RPMI7951 (cell line): ENCODE measurements around the gene AFF1. TPM values are rescaled to one million over a fixed set of nuclear protein-coding genes. Genes with fewer than 3 reads are reported as not detected.

ENCODE experiments used
- DNase-seq: peaks from one replicate; pipeline ENCODE4 v3.0.0-alpha.2; 2012; ENCODE audit warnings: low read depth
- total RNA-seq: library from RNA; depleted of rRNA; stranded (reverse); fragments of >200 nt; shearing (Covaris generic); gene quantifications from 2 replicates; pipeline ENCODE4 v1.2.3, GENCODE V29; 2014; rRNA removed

Gene AFF1
- 8.9 and 9.5 TPM in 2 replicates for total RNA-seq

- DNase-seq, result peak; percentile 90
Observed at GRCh38 chr4:86934771-86935565, at the start of gene AFF1. AFF1 (plus strand) TSS chr4:86935011; CDS start chr4:86948534, 13,523 bp downstream.

GRCh38 chr4:86890790-86891189 lies 44.0 kb upstream of the AFF1 start:
- DNase-seq, result no peak

GRCh38 chr4:86891762-86892635 lies 42.8 kb upstream of the AFF1 start, which contains the start of gene C4orf36:
C4orf36 (minus strand) TSS chr4:86892422; CDS start chr4:86891520, 902 bp downstream.
- peak; percentile 63 for DNase-seq

- DNase-seq, result no peak
Observed at GRCh38 chr4:86892636-86892960, 42.2 kb upstream of the AFF1 start.

- DNase-seq, result no peak
Observed at GRCh38 chr4:86893136-86893535, 41.7 kb upstream of the AFF1 start.

GRCh38 chr4:86894455-86894854 lies 40.4 kb upstream of the AFF1 start:
- peak; percentile 30 for DNase-seq

- DNase-seq, result peak; percentile 66
Observed at GRCh38 chr4:86895692-86896488, 38.9 kb upstream of the AFF1 start.

- no peak for DNase-seq
Observed at GRCh38 chr4:86896596-86896995, 38.2 kb upstream of the AFF1 start.

GRCh38 chr4:86898562-86898961 lies 36.2 kb upstream of the AFF1 start:
- DNase-seq, result no peak

- DNase-seq, result no peak
Observed at GRCh38 chr4:86901864-86902263, 32.9 kb upstream of the AFF1 start.

GRCh38 chr4:86908251-86908657 lies 26.6 kb upstream of the AFF1 start:
- DNase-seq, result peak; percentile 28

- no peak for DNase-seq
Observed at GRCh38 chr4:86909546-86910295, 25.1 kb upstream of the AFF1 start.

GRCh38 chr4:86910369-86910768 lies 24.4 kb upstream of the AFF1 start:
- DNase-seq, result no peak

GRCh38 chr4:86910820-86911684 lies 23.8 kb upstream of the AFF1 start:
- DNase-seq, result peak; percentile 46

- no peak for DNase-seq
Observed at GRCh38 chr4:86916392-86916791, 18.4 kb upstream of the AFF1 start.

GRCh38 chr4:86917212-86918039 lies 17.4 kb upstream of the AFF1 start:
- no peak for DNase-seq

GRCh38 chr4:86918539-86919072 lies 16.2 kb upstream of the AFF1 start:
- DNase-seq, result peak; percentile 67

- no peak for DNase-seq
Observed at GRCh38 chr4:86919561-86920223, 15.1 kb upstream of the AFF1 start.
